Stimulated activated memory B cell treated with anti-CD40 and anti-IgM and Interleukin-4, amounts not matched to agents 10 μg/mL and 1 μg/mL and 100 μg/mL, for 72 hours (primary cell): ENCODE measurements around the gene CAMSAP3.

Experiments used
- ATAC-seq: fragments of 150-1000 bp; cut with Tn5 transposase; 2 replicates; pipeline ENCODE4 v1.10.0; 2021
- H3K27ac Mint-ChIP-seq: one replicate; pipeline ENCODE4 v1.8.0; 2022; ENCODE audit warnings: mild to moderate bottlenecking, mixed read lengths
- H3K27me3 Mint-ChIP-seq: one replicate; pipeline ENCODE4 v1.8.0; 2022; ENCODE audit warnings: mixed read lengths
- H3K36me3 Mint-ChIP-seq: one replicate; pipeline ENCODE4 v1.8.0; 2022; ENCODE audit warnings: mixed read lengths
- H3K4me1 Mint-ChIP-seq: one replicate; pipeline ENCODE4 v1.8.0; 2022; ENCODE audit warnings: mixed read lengths
- H3K4me3 Mint-ChIP-seq: one replicate; pipeline ENCODE4 v1.8.0; 2022; ENCODE audit warnings: mild to moderate bottlenecking, moderate library complexity, mixed read lengths
- H3K9me3 Mint-ChIP-seq: one replicate; pipeline ENCODE4 v1.8.0; 2022; ENCODE audit warnings: mixed read lengths

CAMSAP3 gene

DNA sequence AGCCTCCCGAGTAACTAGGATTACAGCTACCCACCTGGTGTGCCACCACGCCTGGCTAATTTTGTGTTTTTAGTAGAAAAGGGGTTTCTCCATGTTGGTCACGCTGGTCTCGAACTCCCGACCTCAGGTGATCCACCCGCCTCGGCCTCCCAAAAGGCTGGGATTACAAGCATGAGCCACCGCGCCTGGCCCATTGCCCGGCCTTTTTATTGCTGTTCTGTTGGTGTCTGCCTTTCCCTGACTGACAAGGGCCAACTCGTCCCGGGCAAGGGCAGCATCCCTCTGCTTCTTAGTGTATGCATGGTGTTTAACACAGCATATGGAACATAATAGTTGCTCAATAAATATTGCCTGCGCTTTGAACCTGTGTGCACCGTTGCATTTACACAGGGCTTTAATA, 67.0 kb downstream of the CAMSAP3 start:
- Mint-ChIP-seq H3K9me3 (no peaks in the 10 kb centered on the region), H3K27me3 (peaks cover 11% of the 10 kb centered on the region), H3K36me3 (no peaks in the 10 kb centered on the region), H3K27ac (no peak overlapping the region), H3K4me3 (no peak overlapping the region), H3K4me1 (peaks cover 7% of the 10 kb centered on the region)
- no peak for ATAC-seq

- Mint-ChIP-seq H3K4me1 (no peaks in the 10 kb centered on the region), H3K4me3 (no peak overlapping the region), H3K27me3 (peaks cover 20% of the 10 kb centered on the region), H3K27ac (no peak overlapping the region), H3K36me3 (no peaks in the 10 kb centered on the region), H3K9me3 (no peaks in the 10 kb centered on the region)
- no peak for ATAC-seq
Measured at GRCh38 chr19:7663706-7664105, 68.0 kb downstream of the CAMSAP3 start.

DNA sequence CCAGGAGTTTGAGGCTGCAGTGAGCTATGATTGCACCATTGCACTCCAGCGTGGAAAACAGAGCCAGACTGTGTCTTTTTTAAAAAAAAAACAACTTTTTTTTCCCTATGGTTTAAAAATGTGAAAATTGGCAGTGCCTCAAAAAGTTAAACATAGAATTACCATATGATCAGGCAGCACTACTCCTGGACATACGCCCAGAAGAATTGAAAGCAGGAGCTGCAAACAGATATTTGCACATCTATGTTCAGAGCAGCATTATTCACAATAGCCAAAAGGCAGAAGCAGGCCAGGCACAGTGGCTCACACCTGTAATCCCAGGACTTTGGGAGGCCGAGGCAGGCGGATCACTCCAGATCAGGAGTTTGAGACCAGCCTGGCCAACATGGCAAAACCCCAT, 69.4 kb downstream of the CAMSAP3 start:
- ATAC-seq: no peak
- Mint-ChIP-seq H3K27me3 (peaks cover 34% of the 10 kb centered on the region), H3K4me3 (no peak overlapping the region), H3K4me1 (peaks cover 2% of the 10 kb centered on the region), H3K27ac (no peak overlapping the region), H3K36me3 (no peaks in the 10 kb centered on the region), H3K9me3 (no peaks in the 10 kb centered on the region)
